GM12878 (cell line): ENCODE results near the gene ZNF230. TPM values are rescaled to one million over a fixed set of nuclear protein-coding genes. Genes with fewer than 3 reads are reported as not detected.

ENCODE experiments used
- ATAC-seq: fragments of 200-7000 bp; cut with Tn5 transposase; 3 replicates; pipeline ENCODE4 v1.9.1; 2020; ENCODE audit warnings: mild to moderate bottlenecking, moderate library complexity
- Bru-seq: library from RNA; stranded (reverse); fragments of 400-500 nt; gene quantifications from one replicate; lab custom pipeline; 2021; lab: Mats Ljungman, UMichigan
- BruChase-seq, 2 experiments: library from RNA; stranded (reverse); fragments of 400-500 nt; gene quantifications; one replicate each; lab custom pipeline; 2021; lab: Mats Ljungman, UMichigan
- BruUV-seq: library from RNA; stranded (reverse); fragments of 400-500 nt; replicated peaks from 2 replicates; lab custom pipeline; 2021; lab: Mats Ljungman, UMichigan
- CTCF ChIA-PET: fragments of 300-600 bp; sonication (Branson Sonifier 250); formaldehyde crosslinking; extraction: SDS; loops from one replicate; lab custom pipeline; 2021; ENCODE audit warnings: inconsistent platforms; lab: Yijun Ruan, JAX
- POLR2A ChIA-PET: fragments of 350-600 bp; formaldehyde crosslinking; extraction: SDS; loops from one replicate; lab custom pipeline; 2021; ENCODE audit warnings: inconsistent platforms; lab: Charles Lee
- RAD21 ChIA-PET: fragments of 300-600 bp; sonication (Branson Sonifier 250); formaldehyde crosslinking; loops from one replicate; lab custom pipeline; 2023; ENCODE audit warnings: antibody characterized with exemption; ENCODE audit not compliant: unreplicated experiment; lab: Charles Lee
- SMC1A ChIA-PET: fragments of 300-600 bp; sonication (Branson Sonifier 250); formaldehyde crosslinking; loops from one replicate; lab custom pipeline; 2023; ENCODE audit not compliant: unreplicated experiment, uncharacterized antibody; lab: Charles Lee
- DNase-seq: peaks from one replicate; pipeline ENCODE4 v3.0.0-alpha.2; 2011; ENCODE audit warnings: low read depth, low spot score
- FAIRE-seq: peaks from 3 replicates; lab custom pipeline; 2011; peaks lifted over from hg19 to GRCh38; lab: Jason Lieb, UNC
- H2AFZ ChIP-seq: 2 replicates; pipeline ENCODE4 v1.6.0; 2011; ENCODE audit warnings: low read depth, low read length, control low read depth; ENCODE audit not compliant: control insufficient read depth
- H3K27ac ChIP-seq: 2 replicates; pipeline ENCODE4 v1.5.1; 2011; ENCODE audit warnings: control low read depth; ENCODE audit not compliant: control insufficient read depth, insufficient read depth
- H3K27me3 ChIP-seq, 2 experiments: replicated peaks in 1 of 2; 2 replicates each; pipeline versions ENCODE4 v1.6.0 to v1.6.1; 2011; ENCODE audit warnings: low read length in 1 of 2; ENCODE audit not compliant: control insufficient read depth in 2 of 2, insufficient read depth in 2 of 2
- H3K36me3 ChIP-seq, 2 experiments: 2 replicates each; pipeline ENCODE4 v1.5.1; 2011; ENCODE audit warnings: low read length in 1 of 2; ENCODE audit not compliant: control insufficient read depth in 2 of 2, insufficient read depth in 2 of 2
- H3K4me1 ChIP-seq: 2 replicates; pipeline ENCODE4 v1.6.1; 2011; ENCODE audit warnings: mild to moderate bottlenecking, low read length, moderate library complexity, mixed read lengths; ENCODE audit not compliant: control insufficient read depth, insufficient read depth
- H3K4me2 ChIP-seq: 2 replicates; pipeline ENCODE4 v1.6.0; 2011; ENCODE audit warnings: control low read depth; ENCODE audit not compliant: control insufficient read depth, insufficient read depth
- H3K4me3 ChIP-seq: fragments of 200-600 bp; sonication (generic); 2 replicates; pipeline ENCODE4 v1.5.1; 2016
- H3K79me2 ChIP-seq: 2 replicates; pipeline ENCODE4 v1.6.0; 2011; ENCODE audit warnings: low read length; ENCODE audit not compliant: control insufficient read depth, insufficient read depth
- H3K9ac ChIP-seq: 2 replicates; pipeline ENCODE4 v1.8.0; 2011; ENCODE audit warnings: low read length, control low read depth, mixed read lengths; ENCODE audit not compliant: control insufficient read depth, insufficient read depth
- H3K9me3 ChIP-seq: replicated peaks from 3 replicates; pipeline ENCODE4 v1.5.1; 2011; ENCODE audit warnings: mild to moderate bottlenecking, low read length; ENCODE audit not compliant: control insufficient read depth, insufficient read depth
- H4K20me1 ChIP-seq: 2 replicates; pipeline ENCODE4 v1.6.0; 2011; ENCODE audit not compliant: control insufficient read depth, insufficient read depth
- ATF3 ChIP-seq: IDR thresholded peaks from 2 replicates; pipeline ENCODE4 v1.6.1; 2011; ENCODE audit warnings: low read depth, mild to moderate bottlenecking, low read length, moderate library complexity, borderline replicate concordance; ENCODE audit errors: extremely low read depth
- ATF7 ChIP-seq: fragments of 450-650 bp; IDR thresholded peaks from 2 replicates; pipeline ENCODE4 v1.6.1; 2016; ENCODE audit warnings: low read depth, mild to moderate bottlenecking
- ETV6 ChIP-seq, 2 experiments: fragments of 450-650 bp in 1 of 2; IDR thresholded peaks in 1 of 2; conservative IDR thresholded peaks in 1 of 2; 2 replicates each; pipeline ENCODE4 v1.6.1; 2014; ENCODE audit warnings: antibody characterized with exemption in 1 of 2, borderline replicate concordance in 1 of 2, low read depth in 1 of 2, mild to moderate bottlenecking in 1 of 2, moderate library complexity in 1 of 2
- GATAD2B ChIP-seq: fragments of 450-650 bp; conservative IDR thresholded peaks from 2 replicates; pipeline ENCODE4 v1.6.1; 2017; ENCODE audit warnings: low read depth, mild to moderate bottlenecking, moderate library complexity
- IKZF1 ChIP-seq: fragments of 450-650 bp; conservative IDR thresholded peaks from 2 replicates; pipeline ENCODE4 v1.6.1; 2017; ENCODE audit warnings: antibody characterized with exemption, mild to moderate bottlenecking
- IKZF2 ChIP-seq, 2 experiments: fragments of 450-650 bp; IDR thresholded peaks; 2 replicates each; pipeline ENCODE4 v1.6.1; 2017; ENCODE audit warnings: mild to moderate bottlenecking in 2 of 2, moderate library complexity in 2 of 2
- LARP7 ChIP-seq: fragments of 450-650 bp; IDR thresholded peaks from 2 replicates; pipeline ENCODE4 v1.6.1; 2017; ENCODE audit warnings: mild to moderate bottlenecking
- MLLT1 ChIP-seq: fragments of 450-650 bp; IDR thresholded peaks from 2 replicates; pipeline ENCODE4 v1.6.1; 2016; ENCODE audit warnings: mild to moderate bottlenecking
- NFIC ChIP-seq: IDR thresholded peaks from 2 replicates; pipeline ENCODE4 v1.6.1; 2012; ENCODE audit warnings: low read depth, mild to moderate bottlenecking, inconsistent platforms, low read length, moderate library complexity
- NR2C1 ChIP-seq: fragments of 450-650 bp; IDR thresholded peaks from 2 replicates; pipeline ENCODE4 v1.6.1; 2017; ENCODE audit warnings: antibody characterized with exemption, mild to moderate bottlenecking, moderate library complexity
- POLR2A ChIP-seq: IDR thresholded peaks from 2 replicates; pipeline ENCODE4 v1.6.1; 2011; ENCODE audit warnings: low read depth, mild to moderate bottlenecking, low read length
- SIX5 ChIP-seq: IDR thresholded peaks from 2 replicates; pipeline ENCODE4 v1.6.1; 2011; ENCODE audit warnings: mild to moderate bottlenecking, low read depth, low read length, moderate library complexity; ENCODE audit not compliant: severe bottlenecking
- SMAD1 ChIP-seq: fragments of 450-650 bp; IDR thresholded peaks from 2 replicates; pipeline ENCODE4 v1.6.1; 2018; ENCODE audit warnings: mild to moderate bottlenecking, low read depth; ENCODE audit not compliant: partially characterized antibody
- SRF ChIP-seq, 2 experiments: IDR thresholded peaks; 2 replicates each; pipeline ENCODE4 v1.6.1; 2011; ENCODE audit warnings: low read depth in 2 of 2, low read length in 2 of 2, mild to moderate bottlenecking in 1 of 2, moderate library complexity in 1 of 2
- STAT1 ChIP-seq: fragments of 450-650 bp; conservative IDR thresholded peaks from 2 replicates; pipeline ENCODE4 v1.6.1; 2014; ENCODE audit warnings: antibody characterized with exemption, mild to moderate bottlenecking
- WGBS: methylation state at CpG from one replicate; pipeline ENCODE4 v1.1.6; 2016; ENCODE audit warnings: low lambda C conversion rate; ENCODE audit not compliant: insufficient replicate concordance, insufficient coverage; ENCODE audit errors: missing lambda C conversion rate; 5-methylcytosine and 5-hydroxymethylcytosine counted together
- in situ Hi-C: fragments of 300-500 bp; cut with MboI; formaldehyde crosslinking; loops from 9 replicates; pipeline ENCODE4 v1.14.3; 2018; ENCODE audit warnings: mixed read lengths
- intact Hi-C: fragments of 100-400 bp; cut with micrococcal nuclease; formaldehyde crosslinking; loops from one replicate; pipeline ENCODE4 v1.14.2; 2022; ENCODE audit not compliant: unreplicated experiment
- long read RNA-seq, 2 experiments: library from polyadenylated mRNA; unstranded; transcript quantifications; one replicate each; pipeline ENCODE4 v2.0.0, GENCODE V29; 2019 to 2020
- polyA minus RNA-seq, 3 experiments: library from RNA; depleted of rRNA, polyadenylated mRNA; stranded (reverse); fragments of >200 nt; gene quantifications; 2 replicates each; pipeline ENCODE4 v1.2.3, GENCODE V29; 2011
- polyA plus RNA-seq, 11 experiments: library from polyadenylated mRNA; depleted of rRNA in 4 of 11; unstranded in 6 of 11; stranded (reverse) in 5 of 11; fragments of >200 nt; fragmentation: Nextera tagmentation in 4 of 11; fragmentation: Illumina TruSeq in 1 of 11; extraction: Ambion mirVana in 4 of 11; extraction: Trizol in 1 of 11; gene quantifications; 1 replicate in 1 of 11; 2 replicates in 10 of 11; pipeline versions ENCODE4 v1.2.1 to v1.2.3, GENCODE V29; 2011 to 2016; ENCODE audit warnings: inconsistent platforms in 2 of 11, missing spikeins in 2 of 11, low read depth in 1 of 11
- total RNA-seq, 4 experiments: library from RNA; depleted of rRNA in 3 of 4; stranded (reverse); fragments of >200 nt in 3 of 4; fragmentation: Illumina TruSeq in 1 of 4; extraction: Trizol in 1 of 4; gene quantifications; 2 replicates each; pipeline versions ENCODE4 v1.2.1 to v1.2.3, GENCODE V29; 2013 to 2021

Gene ZNF230
- 24.9 and 29.1 TPM in 2 replicates for total RNA-seq (2013; cell fraction: nucleolus; rRNA removed)
- total RNA-seq (2014; rRNA removed) = 2.7 and 4.0 TPM in 2 replicates
- 3.9 and 4.0 TPM in 2 replicates for total RNA-seq (2014; rRNA removed; fragmentation: Illumina TruSeq; extraction: Trizol)
- total RNA-seq (2021) = 2.3 and 4.1 TPM in 2 replicates
- polyA plus RNA-seq (2011; ENCODE audit: low read depth) = 1.5 TPM
- polyA plus RNA-seq (2011; rRNA removed) = 9.1 and 11.7 TPM in 2 replicates
- polyA plus RNA-seq (2011; cell fraction: cytosol; rRNA removed) = 4.6 and 4.8 TPM in 2 replicates
- 4.5 and 5.9 TPM in 2 replicates for polyA plus RNA-seq (2011; cell fraction: nucleus; rRNA removed)
- polyA plus RNA-seq (2012) = 1.6 and 3.2 TPM in 2 replicates
- polyA plus RNA-seq (2014; fragmentation: Illumina TruSeq; extraction: Trizol) = 3.4 and 3.6 TPM in 2 replicates
- 1 to 10 TPM; 1.8 to 2.5 TPM for polyA plus RNA-seq (2014; fragmentation: Nextera tagmentation; extraction: Ambion mirVana)
- polyA plus RNA-seq (2014; rRNA removed) = 2.6 and 4.0 TPM in 2 replicates
- 1 to 10 TPM; 3.3 to 3.9 TPM for polyA plus RNA-seq (2016; fragmentation: Nextera tagmentation; extraction: Ambion mirVana)
- 12.1 and 15.7 TPM in 2 replicates for polyA minus RNA-seq (2011; rRNA and poly(A)+ RNA removed)
- polyA minus RNA-seq (2011; cell fraction: cytosol; rRNA and poly(A)+ RNA removed) = 3.5 and 5.3 TPM in 2 replicates
- 9.2 and 13.1 TPM in 2 replicates for polyA minus RNA-seq (2011; cell fraction: nucleus; rRNA and poly(A)+ RNA removed)
- Bru-seq, nascent RNA = percentile 69 among the genes with signal in this experiment
- percentile 56 among the genes with signal in this experiment for BruChase-seq, experiment 1, labeled RNA remaining after a 6-hour chase
- BruChase-seq, experiment 2, labeled RNA remaining after a 2-hour chase = percentile 65 among the genes with signal in this experiment
- long read RNA-seq, experiment 1, full-length matches to known transcripts = 9 of 9 reads
- long read RNA-seq, experiment 1, partial matches to known transcripts = 0 of 9 reads
- long read RNA-seq, experiment 1, other reads (novel, unspliced or antisense) = 0 of 9 reads
- long read RNA-seq, experiment 2, full-length matches to known transcripts = 42 of 46 reads
- long read RNA-seq, experiment 2, partial matches to known transcripts = 0 of 46 reads
- long read RNA-seq, experiment 2, other reads (novel, unspliced or antisense) = 4 of 46 reads

DNA sequence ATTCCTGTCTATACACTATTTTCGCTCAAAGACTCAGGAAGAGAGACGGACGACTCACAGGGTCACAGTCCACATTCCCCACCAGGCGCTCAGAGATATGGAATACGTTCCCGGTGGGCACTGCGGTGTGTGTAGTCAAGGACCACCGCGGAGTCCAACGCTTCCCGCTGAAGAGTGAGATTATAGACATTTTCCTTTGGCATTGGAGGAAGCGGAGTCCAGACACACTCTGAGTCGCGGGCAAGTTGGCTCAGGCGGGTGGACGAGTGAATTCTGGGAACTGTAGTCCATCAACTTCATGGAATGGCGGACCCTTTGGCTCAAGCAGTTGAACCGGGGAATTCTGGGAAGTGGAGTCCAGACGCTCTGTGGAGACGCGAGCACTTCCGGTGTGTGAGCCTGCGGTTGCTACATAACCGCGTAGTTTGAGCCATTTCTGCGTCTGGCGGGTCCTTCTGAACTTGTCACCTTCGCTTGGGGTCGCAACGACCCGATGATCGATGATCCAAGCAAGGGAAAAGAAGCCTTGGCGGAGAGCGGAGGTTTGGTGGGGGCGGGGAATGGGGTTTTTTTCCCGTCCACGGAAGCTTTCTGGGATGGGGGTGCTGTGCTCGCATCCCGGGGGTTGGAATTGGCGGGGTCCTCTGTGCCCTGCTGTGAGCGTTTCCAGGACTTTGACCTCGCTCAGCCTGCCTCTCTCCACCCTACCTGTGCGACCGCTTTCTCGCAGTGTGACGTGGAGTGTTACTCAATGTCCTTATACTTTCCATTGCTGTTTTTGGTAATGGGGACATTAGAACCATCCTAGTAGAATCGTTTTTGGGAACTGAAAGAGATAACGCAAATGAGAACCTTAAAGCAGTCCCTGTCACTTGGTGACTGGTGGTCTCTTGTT is at the start of gene ZNF230:
Gene ZNF230 (plus strand): TSS at position 392 of the 895 bp plus-strand sequence. CDS start 4,122 bp downstream, outside the sequence.
- TSS peak; percentile 94 for BruUV-seq
- peaks cover 0 to 10% of the 10 kb centered on the region in 2 experiments; a peak in 1 of 4 replicates for H3K36me3 ChIP-seq
- peak within 1 kb of the TSS; percentile 81 for H3K4me3 ChIP-seq
- ATAC-seq (peak; percentile 98), FAIRE-seq (peak; percentile 98), DNase-seq (peak; percentile 89)
- H3K27me3 ChIP-seq = no peaks in the 10 kb centered on the region
- ChIA-PET CTCF (interaction anchor here (1.0 to 2.1 kb wide), 5 partner anchors 14 to 93 kb away, joined by 3 to 10 read pairs (median 5); partner anchors contain the start of genes ZNF222 and ZNF45), SMC1A (interaction anchor here (1.0 to 2.7 kb wide), 8 partner anchors 18 to 92 kb away, joined by 3 to 11 read pairs (median 4); partner anchors contain the start of genes ZNF222 and ZNF45), RAD21 (interaction anchor here (1.0 to 1.7 kb wide), 5 partner anchors 49 to 101 kb away, joined by 3 to 8 read pairs (median 4); partner anchors contain the start of genes ZNF223 and ZNF45), POLR2A (interaction anchor here (1.0 to 1.6 kb wide), 5 partner anchors 19 to 162 kb away, joined by 3 to 6 read pairs (median 4); partner anchors contain the start of genes ZNF155, ZNF221, ZNF226 and ZNF45)
- H4K20me1 ChIP-seq = no peaks in the 10 kb centered on the region
- peak within 1 kb of the TSS; percentile 93 for H3K4me2 ChIP-seq
- peak within 1 kb of the TSS; percentile 92 for H3K27ac ChIP-seq
- peaks cover 7% of the 10 kb centered on the region for H3K4me1 ChIP-seq
- in situ Hi-C loops = no loop called here
- WGBS = 4% methylated on average over 46 of the region's 48 CpGs
- peak within 1 kb of the TSS; percentile 100 for H2AFZ ChIP-seq
- H3K79me2 ChIP-seq = peaks cover 12% of the 10 kb centered on the region
- peaks cover 8% of the 10 kb centered on the region; the same call in 1 of the 3 replicates for H3K9me3 ChIP-seq
- intact Hi-C loops = loop anchor here (1.0 kb wide), 2 partner anchors 19 to 91 kb away; partner anchors contain the start of genes ZNF155 and ZNF224
- peak within 1 kb of the TSS; percentile 91 for H3K9ac ChIP-seq
- TF ChIP-seq SIX5 = peak; percentile 96
- TF ChIP-seq MLLT1 = peak; percentile 78; the same call in 1 of the 2 replicates
- 0 out of 2 replicates have a peak, but pooled peaks have one; percentile 35 for TF ChIP-seq STAT1
- peak; percentile 64 to 66; a peak in 3 of 4 replicates for TF ChIP-seq IKZF2 (IDR thresholded peaks at IDR 0.05)
- TF ChIP-seq NR2C1 = peak; percentile 89
- peak; percentile 49; the same call in 1 of the 2 replicates for TF ChIP-seq GATAD2B
- TF ChIP-seq NFIC = peak; percentile 22; the same call in 1 of the 2 replicates
- TF ChIP-seq IKZF1 = peak; percentile 98
- TF ChIP-seq SRF (IDR thresholded peaks at IDR 0.05; ENCODE audit: low read depth in 2 of 2, low read length in 2 of 2) = 0 out of 4 replicates have a peak, but pooled peaks of 1 of the 2 experiments have one; percentile 23
- TF ChIP-seq SMAD1 = no peak
- peak; percentile 67 for TF ChIP-seq POLR2A
- peak; percentile 67 for TF ChIP-seq LARP7
- TF ChIP-seq ATF3 = no peak
- TF ChIP-seq ATF7 = peak; percentile 57; the same call in 1 of the 2 replicates
- TF ChIP-seq ETV6 (conservative IDR thresholded peaks at IDR 0.05 in 1 of 2, IDR thresholded peaks at IDR 0.05 in 1 of 2; ENCODE audit: borderline replicate concordance in 1 of 2, low read depth in 1 of 2) = 0 out of 4 replicates have a peak, but pooled peaks of 1 of the 2 experiments have one; percentile 20
